ENCODE results near the gene CALD1. TPM values are rescaled to one million over a fixed set of nuclear protein-coding genes. Genes with fewer than 3 reads are reported as not detected.

CALD1 gene
- total RNA-seq, 1 experiment from 2014 or later = 147 TPM

DNA sequence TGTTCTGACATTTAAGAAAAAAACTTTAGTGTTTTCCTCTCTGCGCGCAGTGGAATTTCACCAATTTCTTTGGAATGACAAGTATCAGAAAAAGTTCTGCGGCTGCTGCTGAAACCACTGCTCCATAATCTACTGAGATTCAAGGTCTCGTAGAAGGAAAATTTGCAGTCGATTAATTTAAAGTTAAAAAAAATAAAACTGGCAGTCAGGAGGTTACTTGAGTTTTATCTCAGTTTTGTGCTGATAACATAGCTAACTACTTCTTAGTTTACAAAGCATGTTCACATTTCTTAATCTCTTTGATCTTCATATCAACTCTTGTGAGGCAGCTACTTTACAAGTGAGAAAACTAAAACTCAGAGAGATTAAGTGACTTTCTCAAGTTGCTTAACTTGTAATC lies 18.2 kb upstream of the CALD1 start:
- Mint-ChIP-seq H3K4me3 (no peak overlapping the region), H3K27me3 (ENCODE audit: low read depth) (no peaks in the 10 kb centered on the region; the same call in 1 of the 2 replicates), H3K36me3 (no peaks in the 10 kb centered on the region; the same call in 1 of the 2 replicates), H3K4me1 (no peaks in the 10 kb centered on the region), H3K27ac (no peak overlapping the region), H3K9me3 (peaks cover 7% of the 10 kb centered on the region)
- ATAC-seq = no peak
- TF ChIP-seq, protein P1, sequence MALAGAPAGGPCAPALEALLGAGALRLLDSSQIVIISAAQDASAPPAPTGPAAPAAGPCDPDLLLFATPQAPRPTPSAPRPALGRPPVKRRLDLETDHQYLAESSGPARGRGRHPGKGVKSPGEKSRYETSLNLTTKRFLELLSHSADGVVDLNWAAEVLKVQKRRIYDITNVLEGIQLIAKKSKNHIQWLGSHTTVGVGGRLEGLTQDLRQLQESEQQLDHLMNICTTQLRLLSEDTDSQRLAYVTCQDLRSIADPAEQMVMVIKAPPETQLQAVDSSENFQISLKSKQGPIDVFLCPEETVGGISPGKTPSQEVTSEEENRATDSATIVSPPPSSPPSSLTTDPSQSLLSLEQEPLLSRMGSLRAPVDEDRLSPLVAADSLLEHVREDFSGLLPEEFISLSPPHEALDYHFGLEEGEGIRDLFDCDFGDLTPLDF (CRISPR knock-in tag; IDR thresholded peaks at IDR 0.05) = no peak
- no peak for TF ChIP-seq FOXP1 (CRISPR knock-in tag; IDR thresholded peaks at IDR 0.05; ENCODE audit: borderline replicate concordance)
- TF ChIP-seq GTF2I (CRISPR knock-in tag; conservative IDR thresholded peaks at IDR 0.05) = no peak
- TF ChIP-seq NFYB (CRISPR knock-in tag; conservative IDR thresholded peaks at IDR 0.05; ENCODE audit: low read depth) = no peak
- TF ChIP-seq, protein P2, sequence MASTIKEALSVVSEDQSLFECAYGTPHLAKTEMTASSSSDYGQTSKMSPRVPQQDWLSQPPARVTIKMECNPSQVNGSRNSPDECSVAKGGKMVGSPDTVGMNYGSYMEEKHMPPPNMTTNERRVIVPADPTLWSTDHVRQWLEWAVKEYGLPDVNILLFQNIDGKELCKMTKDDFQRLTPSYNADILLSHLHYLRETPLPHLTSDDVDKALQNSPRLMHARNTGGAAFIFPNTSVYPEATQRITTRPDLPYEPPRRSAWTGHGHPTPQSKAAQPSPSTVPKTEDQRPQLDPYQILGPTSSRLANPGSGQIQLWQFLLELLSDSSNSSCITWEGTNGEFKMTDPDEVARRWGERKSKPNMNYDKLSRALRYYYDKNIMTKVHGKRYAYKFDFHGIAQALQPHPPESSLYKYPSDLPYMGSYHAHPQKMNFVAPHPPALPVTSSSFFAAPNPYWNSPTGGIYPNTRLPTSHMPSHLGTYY (CRISPR knock-in tag; IDR thresholded peaks at IDR 0.05) = no peak
- TF ChIP-seq ZNF396 (CRISPR knock-in tag; IDR thresholded peaks at IDR 0.05; ENCODE audit: borderline replicate concordance) = no peak
- no peak for TF ChIP-seq SMAD3 (CRISPR knock-in tag; IDR thresholded peaks at IDR 0.05; ENCODE audit: borderline replicate concordance)
- no peak for TF ChIP-seq FOXJ3 (CRISPR knock-in tag; IDR thresholded peaks at IDR 0.05; ENCODE audit: borderline replicate concordance)
- TF ChIP-seq, protein P3, sequence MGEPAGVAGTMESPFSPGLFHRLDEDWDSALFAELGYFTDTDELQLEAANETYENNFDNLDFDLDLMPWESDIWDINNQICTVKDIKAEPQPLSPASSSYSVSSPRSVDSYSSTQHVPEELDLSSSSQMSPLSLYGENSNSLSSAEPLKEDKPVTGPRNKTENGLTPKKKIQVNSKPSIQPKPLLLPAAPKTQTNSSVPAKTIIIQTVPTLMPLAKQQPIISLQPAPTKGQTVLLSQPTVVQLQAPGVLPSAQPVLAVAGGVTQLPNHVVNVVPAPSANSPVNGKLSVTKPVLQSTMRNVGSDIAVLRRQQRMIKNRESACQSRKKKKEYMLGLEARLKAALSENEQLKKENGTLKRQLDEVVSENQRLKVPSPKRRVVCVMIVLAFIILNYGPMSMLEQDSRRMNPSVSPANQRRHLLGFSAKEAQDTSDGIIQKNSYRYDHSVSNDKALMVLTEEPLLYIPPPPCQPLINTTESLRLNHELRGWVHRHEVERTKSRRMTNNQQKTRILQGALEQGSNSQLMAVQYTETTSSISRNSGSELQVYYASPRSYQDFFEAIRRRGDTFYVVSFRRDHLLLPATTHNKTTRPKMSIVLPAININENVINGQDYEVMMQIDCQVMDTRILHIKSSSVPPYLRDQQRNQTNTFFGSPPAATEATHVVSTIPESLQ (CRISPR knock-in tag; IDR thresholded peaks at IDR 0.05) = no peak
- no peak for DNase-seq (ENCODE audit: low spot score)
- ChIA-PET POLR2A (no interaction called here), CTCF (no interaction called here)

- POLR2A ChIA-PET = no interaction called here
- H3K4me1 Mint-ChIP-seq = peaks cover 11% of the 10 kb centered on the region
- TF ChIP-seq CDX4 (CRISPR knock-in tag; IDR thresholded peaks at IDR 0.05; ENCODE audit: borderline replicate concordance) = no peak
- TF ChIP-seq ZNF219 (CRISPR knock-in tag; IDR thresholded peaks at IDR 0.05; ENCODE audit: borderline replicate concordance) = no peak
- no peak for TF ChIP-seq PRDM15 (CRISPR knock-in tag; IDR thresholded peaks at IDR 0.05)
- no peak for TF ChIP-seq NFATC4 (CRISPR knock-in tag; IDR thresholded peaks at IDR 0.05)
- no peak for TF ChIP-seq E2F5 (CRISPR knock-in tag; IDR thresholded peaks at IDR 0.05)
- no peak for TF ChIP-seq ZNF317 (CRISPR knock-in tag; IDR thresholded peaks at IDR 0.05; ENCODE audit: borderline replicate concordance, low read depth)
- no peak for TF ChIP-seq AR (CRISPR knock-in tag; IDR thresholded peaks at IDR 0.05)
- TF ChIP-seq KAT7 (CRISPR knock-in tag; IDR thresholded peaks at IDR 0.05; ENCODE audit: borderline replicate concordance) = no peak
- TF ChIP-seq ZNF138 (CRISPR knock-in tag; conservative IDR thresholded peaks at IDR 0.05) = no peak
- TF ChIP-seq NR2C2 (CRISPR knock-in tag; IDR thresholded peaks at IDR 0.05) = no peak
- no peak for TF ChIP-seq PRRX2 (CRISPR knock-in tag; IDR thresholded peaks at IDR 0.05)
- TF ChIP-seq, protein P3 (CRISPR knock-in tag; IDR thresholded peaks at IDR 0.05) = no peak
These were observed 15.5 kb upstream of the CALD1 start for GRCh38 chr7:134763960-134764359.

More at GRCh38 chr7:134763960-134764359, 15.5 kb upstream of the CALD1 start:
- Mint-ChIP-seq H3K4me3 (no peak overlapping the region), H3K27ac (no peak overlapping the region), H3K9me3 (peaks cover 7% of the 10 kb centered on the region), H3K27me3 (ENCODE audit: low read depth) (no peaks in the 10 kb centered on the region; the same call in 1 of the 2 replicates), H3K36me3 (no peaks in the 10 kb centered on the region; the same call in 1 of the 2 replicates)
- ATAC-seq (no peak), DNase-seq (ENCODE audit: low spot score) (no peak)
- CTCF ChIA-PET = no interaction called here

Measured in WTC11 (cell line).